Measurements from ENCODE around the gene ZCCHC24.
"Not testable (repeated sequence)": the region's sequence is repeated elsewhere in the genome, so short reads cannot be mapped to it uniquely, and the experiment has no call there.

ZCCHC24 gene

GRCh38 chr10:79342811-79343561 is 102.4 kb downstream of the ZCCHC24 start:
- DNase-seq: no peak

- no peak for DNase-seq
Measured at GRCh38 chr10:79342295-79342761, 103.1 kb downstream of the ZCCHC24 start.

- DNase-seq: no peak
Measured at GRCh38 chr10:79340646-79341244, 104.7 kb downstream of the ZCCHC24 start.

GRCh38 chr10:79339266-79339665 is 106.2 kb downstream of the ZCCHC24 start:
- DNase-seq: no peak

- not testable (repeated sequence) for DNase-seq
Measured at GRCh38 chr10:79337783-79338469, 107.5 kb downstream of the ZCCHC24 start.

GRCh38 chr10:79336739-79337138 is 108.7 kb downstream of the ZCCHC24 start:
- no peak for DNase-seq

GRCh38 chr10:79336276-79336675 is 109.1 kb downstream of the ZCCHC24 start:
- no peak for DNase-seq

- DNase-seq: no peak
Measured at GRCh38 chr10:79335470-79336235, 109.8 kb downstream of the ZCCHC24 start.

GRCh38 chr10:79335094-79335469 is 110.3 kb downstream of the ZCCHC24 start:
- DNase-seq: no peak

GRCh38 chr10:79334573-79334972 is 110.9 kb downstream of the ZCCHC24 start:
- no peak for DNase-seq

GRCh38 chr10:79333513-79333912 is 111.9 kb downstream of the ZCCHC24 start:
- DNase-seq: no peak

- not testable (repeated sequence) for DNase-seq
Measured at GRCh38 chr10:79332610-79333315, 112.7 kb downstream of the ZCCHC24 start.
